Adipocyte (in vitro differentiated cells): ENCODE measurements around the gene SAMD11.

Experiments used
- DNase-seq: peaks from one replicate; pipeline ENCODE4 v3.0.0-alpha.2; 2015; ENCODE audit warnings: low read depth
- H3K27me3 ChIP-seq: replicated peaks from 2 replicates; pipeline ENCODE4 v1.7.0; 2013; ENCODE audit warnings: mild to moderate bottlenecking, low read length, moderate library complexity; ENCODE audit not compliant: control insufficient read depth, insufficient read depth
- H3K36me3 ChIP-seq: 2 replicates; pipeline ENCODE4 v1.7.0; 2013; ENCODE audit warnings: low read length, mild to moderate bottlenecking, moderate library complexity; ENCODE audit not compliant: control insufficient read depth, insufficient read depth, severe bottlenecking
- H3K4me1 ChIP-seq: 2 replicates; pipeline ENCODE4 v1.7.0; 2013; ENCODE audit warnings: mild to moderate bottlenecking, low read length, moderate library complexity; ENCODE audit not compliant: control insufficient read depth, insufficient read depth
- H3K4me3 ChIP-seq: 2 replicates; pipeline ENCODE4 v1.7.0; 2013; ENCODE audit warnings: mild to moderate bottlenecking, low read length, moderate library complexity
- H3K9ac ChIP-seq: 2 replicates; pipeline ENCODE4 v1.7.0; 2013; ENCODE audit warnings: mild to moderate bottlenecking, low read length, moderate library complexity
- H3K9me3 ChIP-seq: 2 replicates; pipeline ENCODE4 v1.7.0; 2013; ENCODE audit warnings: mild to moderate bottlenecking, low read length, moderate library complexity; ENCODE audit not compliant: control insufficient read depth

SAMD11 gene

GRCh38 chr1:955474-955873 is 31.8 kb downstream of the SAMD11 start:
- Histone ChIP-seq H3K9me3 (no peaks in the 10 kb centered on the region), H3K4me1 (peaks cover 7% of the 10 kb centered on the region), H3K36me3 (peaks cover 66% of the 10 kb centered on the region), H3K4me3 (no peak overlapping the region), H3K27me3 (no peaks in the 10 kb centered on the region), H3K9ac (no peak overlapping the region)
- DNase-seq, result no peak

- peaks cover 7% of the 10 kb centered on the region for H3K4me1 ChIP-seq
- H3K27me3 ChIP-seq, result no peaks in the 10 kb centered on the region
- H3K9ac ChIP-seq, result no peak overlapping the region
- no peak for DNase-seq
- H3K4me3 ChIP-seq, result no peak overlapping the region
- H3K36me3 ChIP-seq, result peaks cover 55% of the 10 kb centered on the region
- no peaks in the 10 kb centered on the region for H3K9me3 ChIP-seq
These were observed 32.9 kb downstream of the SAMD11 start for GRCh38 chr1:956636-957035.

GRCh38 chr1:958823-959730 is 35.4 kb downstream of the SAMD11 start, which contains the start of gene NOC2L:
TSS of gene NOC2L (minus strand) at chr1:959256. CDS start at chr1:959240, 16 bp downstream.
- Histone ChIP-seq H3K4me3 (peak within 1 kb of the TSS; percentile 94), H3K36me3 (peaks cover 31% of the 10 kb centered on the region), H3K9ac (peak within 1 kb of the TSS; percentile 94), H3K27me3 (no peaks in the 10 kb centered on the region), H3K9me3 (no peaks in the 10 kb centered on the region), H3K4me1 (peaks cover 7% of the 10 kb centered on the region)
- peak; percentile 96 for DNase-seq

- peak overlapping the region; percentile 75 for H3K4me3 ChIP-seq
- peaks cover 7% of the 10 kb centered on the region for H3K4me1 ChIP-seq
- H3K27me3 ChIP-seq, result no peaks in the 10 kb centered on the region
- H3K36me3 ChIP-seq, result peaks cover 23% of the 10 kb centered on the region
- H3K9ac ChIP-seq, result peak overlapping the region; percentile 60
- no peak for DNase-seq
- no peaks in the 10 kb centered on the region for H3K9me3 ChIP-seq
These were observed 36.1 kb downstream of the SAMD11 start for GRCh38 chr1:959731-960362.

GRCh38 chr1:960363-961131 is 36.8 kb downstream of the SAMD11 start, which contains the start of gene KLHL17:
TSS of gene KLHL17 (plus strand) at chr1:960584. CDS start at chr1:960694, 110 bp downstream.
- Histone ChIP-seq H3K4me3 (peak within 1 kb of the TSS; percentile 75), H3K4me1 (peaks cover 7% of the 10 kb centered on the region), H3K9me3 (no peaks in the 10 kb centered on the region), H3K9ac (peak within 1 kb of the TSS; percentile 60), H3K27me3 (no peaks in the 10 kb centered on the region), H3K36me3 (peaks cover 16% of the 10 kb centered on the region)
- DNase-seq, result peak; percentile 88

- Histone ChIP-seq H3K9ac (peak overlapping the region; percentile 60), H3K4me3 (peak overlapping the region; percentile 75), H3K36me3 (peaks cover 9% of the 10 kb centered on the region), H3K4me1 (peaks cover 7% of the 10 kb centered on the region), H3K27me3 (no peaks in the 10 kb centered on the region), H3K9me3 (no peaks in the 10 kb centered on the region)
- DNase-seq, result no peak
These were observed 37.5 kb downstream of the SAMD11 start for GRCh38 chr1:961132-961669.

- peaks cover 3% of the 10 kb centered on the region for H3K4me1 ChIP-seq
- no peak overlapping the region for H3K9ac ChIP-seq
- H3K9me3 ChIP-seq, result no peaks in the 10 kb centered on the region
- peaks cover 3% of the 10 kb centered on the region for H3K27me3 ChIP-seq
- DNase-seq, result no peak
- no peaks in the 10 kb centered on the region for H3K36me3 ChIP-seq
- H3K4me3 ChIP-seq, result no peak overlapping the region
These were observed 38.9 kb downstream of the SAMD11 start for GRCh38 chr1:962381-963300.

- H3K4me3 ChIP-seq, result no peak overlapping the region
- no peaks in the 10 kb centered on the region for H3K36me3 ChIP-seq
- DNase-seq, result no peak
- no peaks in the 10 kb centered on the region for H3K4me1 ChIP-seq
- no peak overlapping the region for H3K9ac ChIP-seq
- peaks cover 9% of the 10 kb centered on the region for H3K27me3 ChIP-seq
- no peaks in the 10 kb centered on the region for H3K9me3 ChIP-seq
These were observed 39.6 kb downstream of the SAMD11 start for GRCh38 chr1:963301-963651.

- Histone ChIP-seq H3K4me1 (no peaks in the 10 kb centered on the region), H3K9ac (no peak overlapping the region), H3K4me3 (no peak overlapping the region), H3K36me3 (no peaks in the 10 kb centered on the region), H3K9me3 (no peaks in the 10 kb centered on the region), H3K27me3 (peaks cover 15% of the 10 kb centered on the region)
- no peak for DNase-seq
These were observed 40.2 kb downstream of the SAMD11 start for GRCh38 chr1:963746-964525.
